Measurements from ENCODE around the gene MET. TPM values are rescaled to one million over a fixed set of nuclear protein-coding genes. Genes with fewer than 3 reads are reported as not detected.

Gene MET
- total RNA-seq, 1 donor from 2014 or later = 15.2 TPM

- DNase-seq (ENCODE audit: extremely low spot score in 2 of 2) = no peak
- Histone ChIP-seq H3K4me1 (peaks cover 4% of the 10 kb centered on the region), H3K36me3 (no peaks in the 10 kb centered on the region), H3K9me3 (no peaks in the 10 kb centered on the region), H3K27me3 (no peaks in the 10 kb centered on the region), H3K27ac (no peak overlapping the region), H3K4me3 (no peak overlapping the region)
- TF ChIP-seq CTCF (IDR thresholded peaks at IDR 0.05) (no peak), POLR2AphosphoS5 (IDR thresholded peaks at IDR 0.05; ENCODE audit: insufficient read depth in 1 of 2, low read depth in 1 of 2) (no peak), POLR2A (IDR thresholded peaks at IDR 0.05) (no peak)
- intact Hi-C loops (cut with DNase I) = no loop called here
Measured at GRCh38 chr7:116798232-116798631, 126.2 kb downstream of the MET start.

- no peaks in the 10 kb centered on the region for H3K36me3 ChIP-seq
- H3K27ac ChIP-seq = no peak overlapping the region
- TF ChIP-seq CTCF (IDR thresholded peaks at IDR 0.05) (no peak), POLR2A (IDR thresholded peaks at IDR 0.05) (no peak), POLR2AphosphoS5 (IDR thresholded peaks at IDR 0.05; ENCODE audit: insufficient read depth in 1 of 2, low read depth in 1 of 2) (no peak)
- H3K4me1 ChIP-seq = peaks cover 4% of the 10 kb centered on the region
- intact Hi-C loops (cut with DNase I) = no loop called here
- no peaks in the 10 kb centered on the region for H3K27me3 ChIP-seq
- H3K4me3 ChIP-seq = no peak overlapping the region
- H3K9me3 ChIP-seq = no peaks in the 10 kb centered on the region
- no peak for DNase-seq (ENCODE audit: extremely low spot score in 2 of 2)
Measured at GRCh38 chr7:116799916-116800315, 127.9 kb downstream of the MET start.

GRCh38 chr7:116800594-116800993, 128.6 kb downstream of the MET start:
- Histone ChIP-seq H3K4me3 (no peak overlapping the region), H3K27ac (no peak overlapping the region), H3K9me3 (no peaks in the 10 kb centered on the region), H3K4me1 (peaks cover 4% of the 10 kb centered on the region), H3K27me3 (no peaks in the 10 kb centered on the region), H3K36me3 (no peaks in the 10 kb centered on the region)
- DNase-seq (ENCODE audit: extremely low spot score in 2 of 2) = no peak
- intact Hi-C loops (cut with DNase I) = no loop called here
- no peak for TF ChIP-seq CTCF (IDR thresholded peaks at IDR 0.05)
- TF ChIP-seq POLR2AphosphoS5 (IDR thresholded peaks at IDR 0.05; ENCODE audit: insufficient read depth in 1 of 2, low read depth in 1 of 2) = no peak
- no peak for TF ChIP-seq POLR2A (IDR thresholded peaks at IDR 0.05)

- Histone ChIP-seq H3K27me3 (no peaks in the 10 kb centered on the region), H3K36me3 (no peaks in the 10 kb centered on the region), H3K27ac (no peak overlapping the region), H3K4me1 (peaks cover 4% of the 10 kb centered on the region), H3K4me3 (no peak overlapping the region), H3K9me3 (no peaks in the 10 kb centered on the region)
- DNase-seq (ENCODE audit: extremely low spot score in 2 of 2) = no peak
- TF ChIP-seq POLR2AphosphoS5 (IDR thresholded peaks at IDR 0.05; ENCODE audit: insufficient read depth in 1 of 2, low read depth in 1 of 2) = peak in 1 of 2 donors; percentile 40
- no peak for TF ChIP-seq POLR2A (IDR thresholded peaks at IDR 0.05)
- TF ChIP-seq CTCF (IDR thresholded peaks at IDR 0.05) = no peak
- intact Hi-C loops (cut with DNase I) = no loop called here
Measured at GRCh38 chr7:116801092-116801710, 129.2 kb downstream of the MET start.

- no peak overlapping the region for H3K4me3 ChIP-seq
- no peaks in the 10 kb centered on the region for H3K27me3 ChIP-seq
- no peak for DNase-seq (ENCODE audit: extremely low spot score in 2 of 2)
- H3K9me3 ChIP-seq = no peaks in the 10 kb centered on the region
- TF ChIP-seq CTCF (IDR thresholded peaks at IDR 0.05) (no peak), POLR2AphosphoS5 (IDR thresholded peaks at IDR 0.05; ENCODE audit: insufficient read depth in 1 of 2, low read depth in 1 of 2) (no peak), POLR2A (IDR thresholded peaks at IDR 0.05) (no peak)
- intact Hi-C loops (cut with DNase I) = no loop called here
- no peak overlapping the region for H3K27ac ChIP-seq
- no peaks in the 10 kb centered on the region for H3K36me3 ChIP-seq
- peaks cover 4% of the 10 kb centered on the region for H3K4me1 ChIP-seq
Measured at GRCh38 chr7:116802144-116802745, 130.2 kb downstream of the MET start.
